Activated CD8-positive, alpha-beta memory T cell treated with anti-CD3 and anti-CD28 coated beads for 1 hour (primary cell): ENCODE measurements around the gene GRIN2D.

ENCODE experiments used
- DNase-seq, 2 donors: peaks; one replicate each; pipeline ENCODE4 v3.0.0-alpha.2; 2020; ENCODE audit warnings: low read depth in 1 of 2; ENCODE audit errors: extremely low read depth in 1 of 2

The GRIN2D gene

DNA sequence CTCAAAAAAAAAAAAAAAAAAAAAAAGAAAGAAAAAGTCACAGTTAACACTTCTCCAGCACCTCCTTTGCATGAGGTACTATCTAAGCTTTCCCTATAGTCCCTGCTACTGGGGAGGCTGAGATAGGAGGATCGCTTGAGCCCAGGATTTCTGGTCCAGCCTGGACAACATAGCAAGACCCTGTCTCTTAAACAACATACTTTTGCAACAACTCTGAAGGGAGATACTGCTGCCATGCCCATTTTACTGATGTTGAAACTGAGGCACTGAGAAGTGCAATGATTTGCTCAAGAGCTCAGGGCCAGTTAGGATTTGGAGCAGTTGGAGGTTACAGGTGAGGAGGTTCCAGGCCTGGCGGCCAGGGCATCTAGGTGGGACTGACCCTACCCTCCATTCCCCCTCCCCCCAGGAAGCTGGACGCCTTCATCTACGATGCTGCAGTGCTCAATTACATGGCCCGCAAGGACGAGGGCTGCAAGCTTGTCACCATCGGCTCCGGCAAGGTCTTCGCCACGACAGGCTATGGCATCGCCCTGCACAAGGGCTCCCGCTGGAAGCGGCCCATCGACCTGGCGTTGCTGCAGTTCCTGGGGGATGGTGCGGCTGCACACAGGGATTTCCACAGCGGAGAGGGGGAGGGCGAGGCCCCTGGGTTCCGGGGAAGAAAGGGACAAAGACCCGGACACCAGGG lies 48.0 kb downstream of the GRIN2D start:
- DNase-seq: no peak

- no peak for DNase-seq
These were observed 48.9 kb downstream of the GRIN2D start for GRCh38 chr19:48442116-48443035.

GRCh38 chr19:48443256-48443655 lies 49.8 kb downstream of the GRIN2D start:
- DNase-seq: no peak
